IPS-18a (cell line): ENCODE data around the gene BAZ2B.

ENCODE experiments used
- H3K27ac ChIP-seq: one replicate; pipeline ENCODE4 v1.5.1; 2013; ENCODE audit warnings: low read length
- H3K27me3 ChIP-seq: one replicate; pipeline ENCODE4 v1.6.1; 2013; ENCODE audit warnings: mild to moderate bottlenecking, low read length; ENCODE audit not compliant: control insufficient read depth, insufficient read depth
- H3K36me3 ChIP-seq: one replicate; pipeline ENCODE4 v1.6.1; 2013; ENCODE audit warnings: low read depth, low read length; ENCODE audit not compliant: control insufficient read depth
- H3K4me1 ChIP-seq: one replicate; pipeline ENCODE4 v1.6.1; 2013; ENCODE audit warnings: low read depth, low read length; ENCODE audit not compliant: control insufficient read depth
- H3K4me3 ChIP-seq: one replicate; pipeline ENCODE4 v1.5.1; 2013; ENCODE audit warnings: low read length
- H3K9ac ChIP-seq: one replicate; pipeline ENCODE4 v1.6.1; 2013; ENCODE audit warnings: mild to moderate bottlenecking, low read length, moderate library complexity
- H3K9me3 ChIP-seq: one replicate; pipeline ENCODE4 v1.6.1; 2013; ENCODE audit warnings: low read depth, low read length; ENCODE audit not compliant: control insufficient read depth

The BAZ2B gene

DNA sequence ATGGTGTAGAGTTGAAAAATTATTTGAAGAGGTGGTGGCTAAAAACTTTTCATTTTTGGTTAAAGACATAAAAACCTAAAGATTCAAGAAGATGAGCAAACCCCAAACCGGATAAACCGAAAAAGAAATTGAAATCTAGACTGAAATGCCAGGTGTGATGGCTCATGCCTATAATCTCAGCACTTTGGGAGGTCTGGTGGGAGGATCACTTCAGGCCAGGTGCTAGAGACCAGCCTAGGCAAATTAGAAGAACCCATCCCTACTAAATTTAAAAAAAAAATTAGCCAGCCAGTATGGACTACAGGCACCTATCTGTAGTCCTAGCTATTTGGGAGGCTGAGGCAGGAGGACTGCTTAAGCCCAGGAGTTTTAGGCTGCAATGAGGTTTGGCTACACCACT lies 126.9 kb downstream of the BAZ2B start:
- no peaks in the 10 kb centered on the region for H3K9me3 ChIP-seq
- no peak overlapping the region for H3K9ac ChIP-seq
- no peak overlapping the region for H3K4me3 ChIP-seq
- no peaks in the 10 kb centered on the region for H3K4me1 ChIP-seq
- no peak overlapping the region for H3K27ac ChIP-seq
- no peaks in the 10 kb centered on the region for H3K36me3 ChIP-seq
- H3K27me3 ChIP-seq: no peaks in the 10 kb centered on the region

DNA sequence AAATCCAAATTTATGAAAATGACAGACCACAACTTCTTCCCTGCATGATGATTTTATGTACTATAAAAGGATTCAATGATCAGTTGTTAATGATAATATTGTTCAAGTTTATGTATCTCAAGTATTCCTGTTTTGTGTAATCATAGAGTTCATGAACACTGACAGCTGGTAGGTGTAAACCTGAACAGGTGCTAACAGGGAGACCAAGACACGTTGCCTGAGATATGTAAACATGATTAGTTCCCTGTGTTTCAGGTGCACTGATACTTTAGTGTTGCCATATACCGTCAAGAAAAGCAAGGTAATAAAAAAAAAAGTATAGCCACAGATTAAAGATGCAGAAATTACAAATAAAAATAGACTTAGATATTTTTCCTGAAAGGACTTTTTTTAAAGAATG lies 131.8 kb downstream of the BAZ2B start:
- Histone ChIP-seq H3K9me3 (no peaks in the 10 kb centered on the region), H3K27ac (no peak overlapping the region), H3K36me3 (no peaks in the 10 kb centered on the region), H3K9ac (no peak overlapping the region), H3K4me1 (no peaks in the 10 kb centered on the region), H3K4me3 (no peak overlapping the region), H3K27me3 (no peaks in the 10 kb centered on the region)

DNA sequence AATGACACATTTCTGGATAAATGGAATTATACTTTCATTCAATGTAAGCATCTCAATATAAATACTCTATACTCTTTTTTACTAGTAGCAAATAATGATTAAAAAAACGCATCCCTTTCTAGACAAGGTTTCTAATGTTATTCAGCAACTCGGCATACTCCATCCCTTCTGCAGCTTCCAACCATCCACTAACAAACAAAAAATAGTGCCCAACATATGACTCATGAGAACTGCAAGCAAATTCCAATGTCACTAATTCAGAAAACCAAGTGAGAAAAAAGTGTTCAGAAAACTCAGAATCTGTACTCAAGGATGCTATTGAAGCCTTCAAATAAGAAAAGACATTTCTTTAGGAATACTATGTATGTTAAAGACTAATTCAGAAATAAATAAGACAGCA lies 140.0 kb downstream of the BAZ2B start:
- Histone ChIP-seq H3K36me3 (peaks cover 11% of the 10 kb centered on the region), H3K27ac (no peak overlapping the region), H3K4me1 (no peaks in the 10 kb centered on the region), H3K4me3 (no peak overlapping the region), H3K27me3 (no peaks in the 10 kb centered on the region), H3K9me3 (no peaks in the 10 kb centered on the region), H3K9ac (no peak overlapping the region)

DNA sequence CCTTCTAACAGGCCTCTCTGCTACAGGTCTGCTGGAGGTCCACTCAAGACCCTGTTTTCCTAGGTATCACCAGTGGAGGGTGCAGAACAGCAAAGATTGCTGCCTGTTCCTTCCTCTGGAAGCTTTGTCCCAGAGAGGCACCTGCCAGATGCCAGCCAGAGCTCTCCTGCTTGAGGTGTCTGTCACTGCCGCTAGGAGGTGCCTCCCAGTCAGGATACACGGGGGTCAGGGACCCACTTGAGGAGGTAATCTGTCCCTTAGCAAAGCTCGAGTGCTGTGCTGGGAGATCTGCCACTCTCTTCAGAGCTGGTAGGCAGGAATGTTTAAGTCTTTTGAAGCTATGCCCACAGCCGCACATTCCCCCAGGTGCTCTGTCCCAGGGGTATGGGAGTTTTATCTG lies 140.6 kb downstream of the BAZ2B start:
- Histone ChIP-seq H3K27ac (no peak overlapping the region), H3K36me3 (peaks cover 11% of the 10 kb centered on the region), H3K27me3 (no peaks in the 10 kb centered on the region), H3K9ac (no peak overlapping the region), H3K4me3 (no peak overlapping the region), H3K4me1 (no peaks in the 10 kb centered on the region), H3K9me3 (no peaks in the 10 kb centered on the region)

DNA sequence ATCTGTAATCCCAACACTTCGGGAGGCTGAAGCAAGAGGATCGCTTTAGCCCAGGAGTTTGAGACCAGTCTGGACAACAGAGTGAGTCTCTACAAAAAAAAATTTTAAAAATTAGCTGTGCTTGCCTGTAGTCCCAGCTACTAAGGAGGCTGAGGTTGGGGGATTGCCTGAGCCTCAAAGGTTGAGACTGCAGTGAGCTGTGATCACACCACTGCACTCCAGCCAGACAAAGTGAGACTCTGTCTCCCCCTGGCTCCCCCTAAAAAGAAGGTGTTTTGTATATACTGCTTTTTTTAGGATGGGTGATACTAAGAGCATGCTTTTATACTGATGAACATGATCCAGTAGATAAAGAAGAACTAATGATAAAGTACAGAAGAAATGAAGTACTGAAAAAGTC lies 145.0 kb downstream of the BAZ2B start:
- Histone ChIP-seq H3K27me3 (no peaks in the 10 kb centered on the region), H3K4me3 (no peak overlapping the region), H3K36me3 (peaks cover 7% of the 10 kb centered on the region), H3K9ac (no peak overlapping the region), H3K4me1 (no peaks in the 10 kb centered on the region), H3K9me3 (no peaks in the 10 kb centered on the region), H3K27ac (no peak overlapping the region)

DNA sequence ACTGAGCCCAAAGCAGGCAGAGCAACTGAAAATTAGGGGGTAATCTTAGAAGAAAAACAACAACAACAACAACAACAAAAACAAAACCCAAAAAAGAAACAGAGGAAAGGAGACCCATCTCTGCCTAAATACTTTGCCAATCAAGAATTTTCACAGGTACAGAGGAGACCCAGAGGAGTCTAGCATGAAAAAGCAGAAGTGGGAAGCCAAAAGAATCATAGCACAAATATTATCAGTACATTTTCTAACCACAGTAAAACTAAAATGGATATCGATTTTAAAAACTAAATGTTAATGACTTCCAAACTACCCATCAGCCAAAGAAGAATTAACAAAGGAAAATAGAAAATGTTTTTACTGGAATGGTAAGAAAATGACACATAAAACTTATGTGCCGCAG lies 148.1 kb downstream of the BAZ2B start:
- H3K27ac ChIP-seq: no peak overlapping the region
- no peak overlapping the region for H3K4me3 ChIP-seq
- no peaks in the 10 kb centered on the region for H3K36me3 ChIP-seq
- H3K9me3 ChIP-seq: no peaks in the 10 kb centered on the region
- H3K4me1 ChIP-seq: no peaks in the 10 kb centered on the region
- no peak overlapping the region for H3K9ac ChIP-seq
- H3K27me3 ChIP-seq: no peaks in the 10 kb centered on the region

DNA sequence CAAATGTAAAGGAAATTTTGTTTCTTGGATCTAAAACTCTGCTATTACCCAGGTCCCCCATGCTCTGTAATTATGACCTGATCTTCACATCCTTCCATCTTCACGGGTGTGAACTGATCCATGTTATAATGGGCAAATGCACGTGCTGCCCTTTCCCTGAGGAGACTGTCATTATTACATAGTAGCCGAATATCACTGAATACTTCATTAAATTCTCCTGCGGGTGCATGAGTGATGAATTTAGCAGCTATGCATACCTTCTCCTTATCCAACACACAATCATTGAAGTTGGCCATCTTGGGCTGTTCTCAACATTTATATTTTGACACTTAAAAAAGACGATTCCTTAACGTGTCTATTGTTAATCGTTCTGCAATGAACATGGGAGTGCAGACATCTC lies 153.4 kb downstream of the BAZ2B start:
- Histone ChIP-seq H3K27me3 (no peaks in the 10 kb centered on the region), H3K9ac (no peak overlapping the region), H3K4me3 (no peak overlapping the region), H3K36me3 (no peaks in the 10 kb centered on the region), H3K4me1 (no peaks in the 10 kb centered on the region), H3K27ac (no peak overlapping the region), H3K9me3 (no peaks in the 10 kb centered on the region)

GRCh38 chr2:159462201-159462785 lies 154.1 kb downstream of the BAZ2B start:
- H3K27me3 ChIP-seq: no peaks in the 10 kb centered on the region
- H3K9me3 ChIP-seq: no peaks in the 10 kb centered on the region

DNA sequence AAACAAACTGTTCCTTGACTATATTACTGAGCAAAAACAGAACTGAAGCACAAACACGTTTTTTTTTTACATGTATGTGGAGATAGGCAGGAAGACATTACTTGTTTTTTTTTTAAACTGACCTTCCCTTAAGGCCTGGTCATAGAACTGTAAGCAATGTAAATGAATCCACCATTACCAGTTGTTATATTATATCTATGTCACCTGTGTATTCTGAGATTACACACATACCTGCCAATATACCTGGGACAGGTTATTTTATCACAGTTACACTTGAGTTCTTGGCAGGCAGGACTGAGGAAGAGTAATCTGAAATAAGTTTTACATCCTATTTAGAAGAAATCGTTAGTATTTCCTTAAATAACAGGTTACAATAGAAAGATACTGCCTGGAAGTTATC lies 155.3 kb downstream of the BAZ2B start:
- no peaks in the 10 kb centered on the region for H3K36me3 ChIP-seq

More at GRCh38 chr2:159462201-159462785, 154.1 kb downstream of the BAZ2B start:
- no peaks in the 10 kb centered on the region for H3K4me1 ChIP-seq
- H3K36me3 ChIP-seq: no peaks in the 10 kb centered on the region
- H3K4me3 ChIP-seq: no peak overlapping the region
- H3K9ac ChIP-seq: no peak overlapping the region
- H3K27ac ChIP-seq: no peak overlapping the region

DNA sequence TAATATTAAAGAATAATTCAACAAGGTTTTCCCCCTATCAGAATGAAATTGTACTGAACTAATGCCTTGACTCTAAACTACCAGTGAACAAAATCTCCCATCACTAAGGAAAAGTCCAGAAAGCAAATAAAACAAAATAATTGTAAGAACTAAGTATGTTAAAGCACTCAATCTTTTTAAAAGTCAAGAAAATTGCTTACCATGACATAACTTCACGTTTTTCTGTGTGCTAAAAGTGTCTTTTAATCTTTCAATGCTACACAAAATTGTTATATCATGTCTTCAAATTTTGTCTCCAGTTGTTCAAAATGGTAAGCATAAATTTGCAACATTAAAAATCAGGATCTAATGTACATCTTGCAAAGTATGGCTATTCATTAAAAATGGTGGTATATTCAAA lies 156.1 kb downstream of the BAZ2B start:
- Histone ChIP-seq H3K27ac (no peak overlapping the region), H3K9me3 (no peaks in the 10 kb centered on the region), H3K4me3 (no peak overlapping the region), H3K36me3 (no peaks in the 10 kb centered on the region), H3K9ac (no peak overlapping the region), H3K27me3 (no peaks in the 10 kb centered on the region), H3K4me1 (no peaks in the 10 kb centered on the region)

More for the DNA sequence above, 155.3 kb downstream of the BAZ2B start:
- Histone ChIP-seq H3K4me3 (no peak overlapping the region), H3K4me1 (no peaks in the 10 kb centered on the region), H3K27me3 (no peaks in the 10 kb centered on the region), H3K9ac (no peak overlapping the region), H3K27ac (no peak overlapping the region), H3K9me3 (no peaks in the 10 kb centered on the region)

DNA sequence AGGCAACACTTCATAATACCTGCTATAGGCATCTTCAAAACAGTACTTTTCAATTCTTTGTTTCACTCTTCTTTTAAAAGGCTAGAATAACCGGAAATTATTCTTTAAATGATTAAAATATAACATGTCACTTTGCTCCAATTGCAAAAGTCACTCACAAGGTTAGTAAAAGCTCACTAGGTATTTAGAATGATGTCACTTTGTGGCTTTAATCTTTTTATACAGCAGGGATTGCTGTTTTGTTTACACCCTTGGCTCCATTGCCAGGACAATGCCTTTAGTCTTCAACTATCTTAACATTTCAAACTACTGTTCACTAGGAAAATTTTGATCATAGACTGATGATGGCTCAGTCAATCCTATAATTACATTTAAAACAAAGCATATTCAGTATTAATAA lies 157.1 kb downstream of the BAZ2B start:
- H3K27ac ChIP-seq: no peak overlapping the region
- no peak overlapping the region for H3K4me3 ChIP-seq
- H3K9ac ChIP-seq: no peak overlapping the region
- H3K27me3 ChIP-seq: no peaks in the 10 kb centered on the region
- H3K9me3 ChIP-seq: no peaks in the 10 kb centered on the region
- H3K4me1 ChIP-seq: no peaks in the 10 kb centered on the region
- H3K36me3 ChIP-seq: no peaks in the 10 kb centered on the region

GRCh38 chr2:159457589-159457988 lies 158.8 kb downstream of the BAZ2B start:
- no peaks in the 10 kb centered on the region for H3K9me3 ChIP-seq
- H3K4me1 ChIP-seq: no peaks in the 10 kb centered on the region
- H3K4me3 ChIP-seq: no peak overlapping the region
- no peaks in the 10 kb centered on the region for H3K27me3 ChIP-seq
- H3K36me3 ChIP-seq: no peaks in the 10 kb centered on the region
- no peak overlapping the region for H3K9ac ChIP-seq
- no peak overlapping the region for H3K27ac ChIP-seq
